OCI-LY7 (cell line): Measurements from ENCODE around the gene RNU6-9. TPM values are rescaled to one million over a fixed set of nuclear protein-coding genes. Genes with fewer than 3 reads are reported as not detected.

Experiments used
- BruUV-seq: library from RNA; stranded (reverse); fragments of 400-500 nt; replicated peaks from 2 replicates; lab custom pipeline; 2021; lab: Mats Ljungman, UMichigan
- CTCF ChIA-PET: fragments of 300-600 bp; sonication (Branson Sonifier 250); formaldehyde crosslinking; loops from one replicate; lab custom pipeline; 2022; ENCODE audit warnings: antibody characterized with exemption; ENCODE audit not compliant: unreplicated experiment; lab: Charles Lee
- POLR2A ChIA-PET: fragments of 300-600 bp; sonication (Branson Sonifier 250); formaldehyde crosslinking; loops from one replicate; lab custom pipeline; 2022; ENCODE audit warnings: antibody characterized with exemption; lab: Charles Lee
- DNase-seq: peaks from one replicate; pipeline ENCODE4 v3.0.0-alpha.2; 2015; ENCODE audit warnings: low spot score
- H2AFZ ChIP-seq: fragments of 200-600 bp; sonication (generic), shearing (Covaris generic); 2 replicates; pipeline ENCODE4 v1.6.1; 2014; ENCODE audit warnings: mild to moderate bottlenecking, antibody characterized with exemption, low read length, moderate library complexity
- H3K27ac ChIP-seq: fragments of 200-600 bp; sonication (generic); 2 replicates; pipeline ENCODE4 v1.5.1; 2014; ENCODE audit warnings: mixed run types, low read depth, mild to moderate bottlenecking, moderate library complexity, low read length, inconsistent platforms; ENCODE audit not compliant: poor library complexity, severe bottlenecking
- H3K36me3 ChIP-seq: fragments of 200-600 bp; sonication (generic); 2 replicates; pipeline ENCODE4 v1.6.1; 2014; ENCODE audit warnings: mild to moderate bottlenecking, antibody characterized with exemption, low read length, moderate library complexity, mixed read lengths; ENCODE audit not compliant: insufficient read depth
- H3K4me1 ChIP-seq: fragments of 200-600 bp; sonication (generic); 2 replicates; pipeline ENCODE4 v1.5.1; 2014; ENCODE audit warnings: mild to moderate bottlenecking, low read length; ENCODE audit not compliant: insufficient read depth, poor library complexity, severe bottlenecking
- H3K4me2 ChIP-seq: fragments of 200-600 bp; sonication (generic); 2 replicates; pipeline ENCODE4 v1.6.1; 2014; ENCODE audit warnings: mild to moderate bottlenecking, low read length
- H3K4me3 ChIP-seq: fragments of 200-600 bp; sonication (generic); 2 replicates; pipeline ENCODE4 v1.5.1; 2014; ENCODE audit warnings: mild to moderate bottlenecking, low read depth, low read length; ENCODE audit not compliant: poor library complexity, severe bottlenecking
- H3K79me2 ChIP-seq: fragments of 200-600 bp; sonication (generic); 2 replicates; pipeline ENCODE4 v1.6.1; 2016; ENCODE audit warnings: low read depth, mild to moderate bottlenecking, low read length, moderate library complexity, mixed read lengths; ENCODE audit not compliant: insufficient read depth
- H3K9me2 ChIP-seq: fragments of 200-600 bp; sonication (generic); 2 replicates; pipeline ENCODE4 v1.6.1; 2016; ENCODE audit warnings: mild to moderate bottlenecking, low read length, mixed read lengths; ENCODE audit not compliant: insufficient read depth
- H3K9me3 ChIP-seq: fragments of 200-600 bp; sonication (generic); 2 replicates; pipeline ENCODE4 v1.6.1; 2014; ENCODE audit warnings: mild to moderate bottlenecking, mixed run types, low read length, mixed read lengths
- H4K20me1 ChIP-seq: fragments of 200-600 bp; sonication (generic); 2 replicates; pipeline ENCODE4 v1.6.1; 2014; ENCODE audit warnings: mild to moderate bottlenecking, antibody characterized with exemption, low read length, moderate library complexity, mixed read lengths; ENCODE audit not compliant: insufficient read depth
- EZH2phosphoT487 ChIP-seq: fragments of 200-600 bp; sonication (generic); IDR thresholded peaks from 2 replicates; pipeline ENCODE4 v1.6.1; 2018; ENCODE audit warnings: low read depth, borderline replicate concordance, mild to moderate bottlenecking, mixed run types, antibody characterized with exemption, low read length, moderate library complexity, mixed read lengths
- intact Hi-C: fragments of 100-400 bp; cut with micrococcal nuclease; formaldehyde crosslinking; loops from one replicate; pipeline ENCODE4 v1.10.0; 2022; ENCODE audit not compliant: unreplicated experiment
- total RNA-seq, 2 experiments: library from RNA; depleted of rRNA in 1 of 2; stranded (reverse); fragments of >200 nt in 1 of 2; shearing (Covaris generic) in 1 of 2; gene quantifications; 2 replicates each; pipeline ENCODE4 v1.2.3, GENCODE V29; 2014 to 2022
- TF ChIP-seq, protein P1 (sequence below): fragments of 200-600 bp; sonication (generic); conservative IDR thresholded peaks from 2 replicates; pipeline ENCODE4 v1.5.1; 2014; ENCODE audit warnings: mild to moderate bottlenecking, antibody characterized with exemption, low read length, moderate library complexity, mixed read lengths

RNU6-9 gene
- total RNA-seq, 2 experiments from 2014 or later = not detected

DNA sequence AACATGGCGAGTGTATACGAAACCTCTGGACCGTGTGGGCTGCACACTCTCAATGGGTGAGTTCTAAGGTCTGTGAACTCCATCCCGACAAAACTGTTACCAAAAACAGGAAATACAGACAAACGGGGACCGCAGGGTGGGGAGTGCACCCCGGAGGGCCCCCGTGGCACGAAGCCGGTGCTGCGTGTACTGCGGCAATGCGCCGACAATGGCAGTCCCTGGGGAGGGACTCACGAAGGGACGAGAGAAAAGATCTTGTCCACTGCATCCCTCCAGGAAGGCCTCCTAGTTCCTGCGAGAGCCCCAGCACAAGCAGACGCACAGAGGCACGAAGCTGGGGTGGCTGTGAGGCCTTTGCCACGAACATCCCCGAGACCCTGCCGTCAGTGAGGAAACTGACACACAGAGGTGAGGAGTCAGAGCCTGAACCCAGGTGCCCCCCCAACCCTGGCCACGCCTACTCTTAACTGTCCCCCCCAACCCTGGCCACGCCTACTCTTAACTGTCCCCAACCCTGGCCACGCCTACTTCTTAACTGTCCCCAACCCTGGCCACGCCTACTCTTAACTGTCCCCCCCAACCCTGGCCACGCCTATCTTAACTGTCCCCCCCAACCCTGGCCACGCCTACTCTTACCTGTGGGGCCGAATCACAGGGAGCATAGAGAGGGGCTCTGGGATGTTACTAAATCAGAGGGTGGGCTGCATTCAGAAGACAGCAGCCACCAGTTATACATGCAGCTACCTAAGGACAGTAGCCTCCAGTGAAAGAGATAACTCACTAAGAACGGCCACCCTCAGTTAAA lies 4.5 kb upstream of the RNU6-9 start:
- Histone ChIP-seq H3K4me3 (no peak overlapping the region), H3K9me3 (no peaks in the 10 kb centered on the region), H4K20me1 (no peaks in the 10 kb centered on the region), H3K9me2 (no peaks in the 10 kb centered on the region), H3K27ac (no peak overlapping the region), H3K79me2 (0 out of 2 replicates have a peak, but pooled peaks cover 5% of the 10 kb centered on the region), H2AFZ (no peak overlapping the region), H3K4me1 (peaks cover 5% of the 10 kb centered on the region), H3K36me3 (peaks cover 24% of the 10 kb centered on the region), H3K4me2 (no peak overlapping the region)
- BruUV-seq = TSS peak; percentile 62
- no peak for DNase-seq
- TF ChIP-seq, protein P1, sequence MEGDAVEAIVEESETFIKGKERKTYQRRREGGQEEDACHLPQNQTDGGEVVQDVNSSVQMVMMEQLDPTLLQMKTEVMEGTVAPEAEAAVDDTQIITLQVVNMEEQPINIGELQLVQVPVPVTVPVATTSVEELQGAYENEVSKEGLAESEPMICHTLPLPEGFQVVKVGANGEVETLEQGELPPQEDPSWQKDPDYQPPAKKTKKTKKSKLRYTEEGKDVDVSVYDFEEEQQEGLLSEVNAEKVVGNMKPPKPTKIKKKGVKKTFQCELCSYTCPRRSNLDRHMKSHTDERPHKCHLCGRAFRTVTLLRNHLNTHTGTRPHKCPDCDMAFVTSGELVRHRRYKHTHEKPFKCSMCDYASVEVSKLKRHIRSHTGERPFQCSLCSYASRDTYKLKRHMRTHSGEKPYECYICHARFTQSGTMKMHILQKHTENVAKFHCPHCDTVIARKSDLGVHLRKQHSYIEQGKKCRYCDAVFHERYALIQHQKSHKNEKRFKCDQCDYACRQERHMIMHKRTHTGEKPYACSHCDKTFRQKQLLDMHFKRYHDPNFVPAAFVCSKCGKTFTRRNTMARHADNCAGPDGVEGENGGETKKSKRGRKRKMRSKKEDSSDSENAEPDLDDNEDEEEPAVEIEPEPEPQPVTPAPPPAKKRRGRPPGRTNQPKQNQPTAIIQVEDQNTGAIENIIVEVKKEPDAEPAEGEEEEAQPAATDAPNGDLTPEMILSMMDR = no peak
- TF ChIP-seq EZH2phosphoT487 = no peak
- intact Hi-C loops = no loop called here
- POLR2A ChIA-PET = no interaction called here
- CTCF ChIA-PET = no interaction called here

DNA sequence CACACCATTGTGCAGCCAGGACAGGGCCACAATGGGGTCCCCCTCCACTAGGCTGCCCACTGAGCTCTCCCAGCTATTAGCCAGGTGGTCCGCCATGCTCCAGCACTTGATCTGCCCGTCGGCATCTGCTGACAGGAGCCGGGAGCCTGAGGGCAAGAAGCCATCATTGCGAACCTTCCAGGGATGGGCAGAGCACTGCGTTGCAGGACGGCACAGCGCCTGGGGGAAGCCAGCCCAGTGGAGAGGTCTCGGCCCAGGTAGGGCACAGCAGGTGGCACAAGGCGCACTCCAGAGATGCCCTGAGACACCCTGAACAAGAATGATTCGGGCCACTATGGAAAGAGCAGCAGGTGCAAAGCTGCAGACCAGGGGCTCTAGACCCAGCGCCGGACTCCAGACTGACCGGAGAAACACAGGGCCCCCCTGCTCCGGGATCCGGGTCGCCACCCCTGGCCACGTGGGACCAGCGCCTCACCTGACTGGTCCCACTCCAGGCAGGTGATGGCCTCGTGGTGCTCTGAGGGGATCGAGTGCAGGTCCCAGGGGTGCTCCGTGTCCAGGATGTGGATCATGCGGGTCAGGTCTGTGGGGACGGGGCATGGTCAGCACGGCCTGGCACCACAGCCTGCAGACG lies 3.5 kb upstream of the RNU6-9 start:
- Histone ChIP-seq H3K4me1 (peaks cover 5% of the 10 kb centered on the region), H3K4me3 (no peak overlapping the region), H3K9me3 (no peaks in the 10 kb centered on the region), H3K4me2 (no peak overlapping the region), H3K79me2 (0 out of 2 replicates have a peak, but pooled peaks cover 5% of the 10 kb centered on the region), H2AFZ (no peak overlapping the region), H4K20me1 (no peaks in the 10 kb centered on the region), H3K27ac (no peak overlapping the region), H3K9me2 (no peaks in the 10 kb centered on the region), H3K36me3 (peaks cover 21% of the 10 kb centered on the region; the same call in 1 of the 2 replicates)
- no peak for TF ChIP-seq EZH2phosphoT487
- TF ChIP-seq, protein P1 = no peak
- BruUV-seq = no TSS peak
- ChIA-PET POLR2A (no interaction called here), CTCF (no interaction called here)
- intact Hi-C loops = no loop called here
- DNase-seq = no peak

DNA sequence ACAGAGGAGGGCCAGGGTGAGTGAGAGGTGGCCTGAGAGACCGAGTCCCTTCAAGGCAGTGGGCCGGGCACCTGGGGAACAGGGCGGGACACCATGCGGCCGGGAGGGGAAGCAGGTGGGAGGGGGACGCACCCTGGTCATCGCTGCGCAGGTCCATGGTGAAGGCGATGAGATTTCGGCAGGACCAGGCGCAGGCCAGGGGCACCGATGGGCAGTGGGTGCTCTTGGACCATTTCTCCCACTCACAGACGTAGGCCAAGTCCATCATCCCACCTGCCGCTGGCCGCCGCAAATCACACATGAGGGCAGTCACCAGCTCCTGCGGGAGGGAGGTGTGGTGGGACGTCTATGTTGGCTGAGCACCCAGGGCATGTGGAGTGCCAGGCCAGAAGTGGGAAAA lies 2.5 kb upstream of the RNU6-9 start:
- intact Hi-C loops = no loop called here

More for the DNA sequence above, 2.5 kb upstream of the RNU6-9 start:
- Histone ChIP-seq H3K4me3 (no peak overlapping the region), H2AFZ (no peak overlapping the region), H3K4me1 (peaks cover 5% of the 10 kb centered on the region), H3K4me2 (no peak overlapping the region), H3K27ac (no peak overlapping the region), H3K9me2 (no peaks in the 10 kb centered on the region), H3K36me3 (peaks cover 21% of the 10 kb centered on the region; the same call in 1 of the 2 replicates), H4K20me1 (no peaks in the 10 kb centered on the region), H3K9me3 (no peaks in the 10 kb centered on the region), H3K79me2 (0 out of 2 replicates have a peak, but pooled peaks cover 5% of the 10 kb centered on the region)
- DNase-seq = no peak
- ChIA-PET POLR2A (no interaction called here), CTCF (no interaction called here)
- no TSS peak for BruUV-seq
- TF ChIP-seq, protein P1 = no peak
- TF ChIP-seq EZH2phosphoT487 = no peak
